Nephron (organoid): ENCODE results near the gene ASAP2.

Source experiments
- H3K27ac Mint-ChIP-seq, 3 experiments: 2 replicates each; pipeline ENCODE4 v1.8.0; 2020; ENCODE audit warnings: mixed read lengths in 3 of 3, mild to moderate bottlenecking in 2 of 3, moderate library complexity in 1 of 3
- H3K27me3 Mint-ChIP-seq: 2 replicates; pipeline ENCODE4 v1.8.0; 2021; ENCODE audit warnings: low read depth, mild to moderate bottlenecking, moderate library complexity, mixed read lengths
- H3K36me3 Mint-ChIP-seq: 2 replicates; pipeline ENCODE4 v1.8.0; 2020; ENCODE audit warnings: low read depth, mixed read lengths
- H3K4me1 Mint-ChIP-seq: 2 replicates; pipeline ENCODE4 v1.8.0; 2020; ENCODE audit warnings: mixed read lengths
- H3K4me3 Mint-ChIP-seq, 3 experiments: 2 replicates each; pipeline ENCODE4 v1.8.0; 2020; ENCODE audit warnings: mild to moderate bottlenecking in 3 of 3, mixed read lengths in 3 of 3, moderate library complexity in 2 of 3
- H3K9me3 Mint-ChIP-seq: 2 replicates; pipeline ENCODE4 v1.8.0; 2020; ENCODE audit warnings: mixed read lengths
- CTCF ChIP-seq, 3 experiments: fragments of 200-600 bp; sonication (generic); IDR thresholded peaks; one replicate each; pipeline ENCODE4 v1.5.0; 2021; ENCODE audit warnings: antibody characterized with exemption in 3 of 3; ENCODE audit not compliant: unreplicated experiment in 3 of 3

Gene ASAP2

GRCh38 chr2:9366026-9366425 lies 159.4 kb downstream of the ASAP2 start:
- no peak overlapping the region for H3K4me3 Mint-ChIP-seq
- peaks cover 11% of the 10 kb centered on the region for H3K4me1 Mint-ChIP-seq
- no peaks in the 10 kb centered on the region for H3K9me3 Mint-ChIP-seq
- peak overlapping the region in 1 of 3 experiments; percentile 26 for H3K27ac Mint-ChIP-seq
- peaks cover 81% of the 10 kb centered on the region for H3K36me3 Mint-ChIP-seq
- H3K27me3 Mint-ChIP-seq, result peaks cover 5% of the 10 kb centered on the region
- TF ChIP-seq CTCF (IDR thresholded peaks at IDR 0.05; ENCODE audit: unreplicated experiment in 3 of 3), result no peak

GRCh38 chr2:9370746-9371145 lies 164.1 kb downstream of the ASAP2 start:
- peaks cover 84% of the 10 kb centered on the region for H3K36me3 Mint-ChIP-seq

GRCh38 chr2:9373047-9373446 lies 166.4 kb downstream of the ASAP2 start:
- no peak for TF ChIP-seq CTCF (IDR thresholded peaks at IDR 0.05; ENCODE audit: unreplicated experiment in 3 of 3)
- Mint-ChIP-seq H3K4me1 (peaks cover 17% of the 10 kb centered on the region), H3K9me3 (no peaks in the 10 kb centered on the region), H3K27ac (peak overlapping the region in 1 of 3 experiments; percentile 60), H3K4me3 (no peak overlapping the region), H3K36me3 (peaks cover 76% of the 10 kb centered on the region), H3K27me3 (peaks cover 5% of the 10 kb centered on the region)

More at GRCh38 chr2:9370746-9371145, 164.1 kb downstream of the ASAP2 start:
- H3K27ac Mint-ChIP-seq, result peak overlapping the region in 2 of 3 experiments; percentile 13 to 42
- H3K4me3 Mint-ChIP-seq, result no peak overlapping the region
- peaks cover 17% of the 10 kb centered on the region for H3K4me1 Mint-ChIP-seq
- no peaks in the 10 kb centered on the region for H3K9me3 Mint-ChIP-seq
- TF ChIP-seq CTCF (IDR thresholded peaks at IDR 0.05; ENCODE audit: unreplicated experiment in 3 of 3), result no peak
- peaks cover 5% of the 10 kb centered on the region for H3K27me3 Mint-ChIP-seq

GRCh38 chr2:9373476-9373875 lies 166.9 kb downstream of the ASAP2 start:
- no peak overlapping the region for H3K4me3 Mint-ChIP-seq
- peaks cover 5% of the 10 kb centered on the region for H3K27me3 Mint-ChIP-seq
- H3K36me3 Mint-ChIP-seq, result peaks cover 73% of the 10 kb centered on the region
- peak overlapping the region in 2 of 3 experiments; percentile 40 to 60 for H3K27ac Mint-ChIP-seq
- no peaks in the 10 kb centered on the region for H3K9me3 Mint-ChIP-seq
- TF ChIP-seq CTCF (IDR thresholded peaks at IDR 0.05; ENCODE audit: unreplicated experiment in 3 of 3), result no peak
- peaks cover 17% of the 10 kb centered on the region for H3K4me1 Mint-ChIP-seq

GRCh38 chr2:9374071-9374730 lies 167.6 kb downstream of the ASAP2 start:
- no peak overlapping the region for H3K4me3 Mint-ChIP-seq
- H3K27me3 Mint-ChIP-seq, result peaks cover 4% of the 10 kb centered on the region
- peaks cover 17% of the 10 kb centered on the region for H3K4me1 Mint-ChIP-seq
- no peaks in the 10 kb centered on the region for H3K9me3 Mint-ChIP-seq
- peaks cover 72% of the 10 kb centered on the region for H3K36me3 Mint-ChIP-seq
- H3K27ac Mint-ChIP-seq, result peak overlapping the region in 2 of 3 experiments; percentile 40 to 60
- no peak for TF ChIP-seq CTCF (IDR thresholded peaks at IDR 0.05; ENCODE audit: unreplicated experiment in 3 of 3)

- peak overlapping the region in 1 of 3 experiments; percentile 48 for H3K27ac Mint-ChIP-seq
- no peak for TF ChIP-seq CTCF (IDR thresholded peaks at IDR 0.05; ENCODE audit: unreplicated experiment in 3 of 3)
- H3K36me3 Mint-ChIP-seq, result peaks cover 62% of the 10 kb centered on the region
These were observed 169.3 kb downstream of the ASAP2 start for GRCh38 chr2:9375857-9376428.

More at GRCh38 chr2:9375857-9376428, 169.3 kb downstream of the ASAP2 start:
- H3K4me1 Mint-ChIP-seq, result peaks cover 7% of the 10 kb centered on the region
- H3K27me3 Mint-ChIP-seq, result no peaks in the 10 kb centered on the region
- H3K4me3 Mint-ChIP-seq, result no peak overlapping the region
- no peaks in the 10 kb centered on the region for H3K9me3 Mint-ChIP-seq
